HG03460 (cell line): ENCODE measurements around the gene TICAM1.
"Not testable (repeated sequence)": the region's sequence is repeated elsewhere in the genome, so short reads cannot be mapped to it uniquely, and the experiment has no call there.

Experiments used
- ATAC-seq: cut with Tn5 transposase; IDR thresholded peaks from one replicate; pipeline ENCODE4 v1.9.1; 2021; ENCODE audit not compliant: unreplicated experiment

TICAM1 gene

GRCh38 chr19:4845975-4846374 is 14.5 kb upstream of the TICAM1 start:
- not testable (repeated sequence) for ATAC-seq

- ATAC-seq: no peak
These were observed 13.1 kb upstream of the TICAM1 start for GRCh38 chr19:4844348-4845179.

- ATAC-seq: no peak
These were observed 12.1 kb upstream of the TICAM1 start for GRCh38 chr19:4843647-4843965.

GRCh38 chr19:4839192-4839591 is 7.7 kb upstream of the TICAM1 start:
- ATAC-seq: no peak

GRCh38 chr19:4832776-4833175 is 1.3 kb upstream of the TICAM1 start:
- no peak for ATAC-seq

- ATAC-seq: not testable (repeated sequence)
These were observed 448 bp upstream of the TICAM1 start for GRCh38 chr19:4831979-4832340.

GRCh38 chr19:4830768-4831265 is 695 bp downstream of the TICAM1 start:
- no peak for ATAC-seq

GRCh38 chr19:4830332-4830731 is 1.2 kb downstream of the TICAM1 start:
- no peak for ATAC-seq

- ATAC-seq: no peak
These were observed 2.4 kb downstream of the TICAM1 start for GRCh38 chr19:4829001-4829712.

- ATAC-seq: no peak
These were observed 7.9 kb downstream of the TICAM1 start for GRCh38 chr19:4823577-4823976.

GRCh38 chr19:4822354-4822753 is 9.2 kb downstream of the TICAM1 start:
- not testable (repeated sequence) for ATAC-seq

GRCh38 chr19:4821265-4821664 is 10.2 kb downstream of the TICAM1 start:
- no peak for ATAC-seq

- no peak for ATAC-seq
These were observed 13.8 kb downstream of the TICAM1 start for GRCh38 chr19:4817467-4818277.

- no peak for ATAC-seq
These were observed 14.6 kb downstream of the TICAM1 start for GRCh38 chr19:4816950-4817278.

- no peak for ATAC-seq
These were observed 15.1 kb downstream of the TICAM1 start for GRCh38 chr19:4816202-4816949.

- no peak for ATAC-seq
These were observed 15.9 kb downstream of the TICAM1 start for GRCh38 chr19:4815426-4816201.

GRCh38 chr19:4814625-4815425 is 16.7 kb downstream of the TICAM1 start:
- no peak for ATAC-seq

- ATAC-seq: no peak
These were observed 20.0 kb downstream of the TICAM1 start for GRCh38 chr19:4811328-4812131.

GRCh38 chr19:4807188-4807587 is 24.3 kb downstream of the TICAM1 start:
- ATAC-seq: no peak
